Activated B cell treated with CpG ODN at 0.5 μM for 24 hours (primary cell): Measurements from ENCODE around the gene KLHDC3. TPM values are rescaled to one million over a fixed set of nuclear protein-coding genes. Genes with fewer than 3 reads are reported as not detected.
A peak's percentile ranks its signal among the peaks of the same experiment; 100 is the strongest.

Experiments used
- ATAC-seq: fragments of 200-7000 bp; cut with Tn5 transposase; one replicate; pipeline ENCODE4 v1.10.0; 2021; ENCODE audit warnings: low read depth, mild to moderate bottlenecking, moderate library complexity
- CTCF ChIA-PET: fragments of 350-600 bp; sonication (Branson Sonifier 250); formaldehyde crosslinking; loops from one replicate; lab custom pipeline; 2021; ENCODE audit warnings: antibody characterized with exemption; lab: Charles Lee
- POLR2A ChIA-PET: fragments of 350-600 bp; sonication (Branson Sonifier 250); formaldehyde crosslinking; loops from one replicate; lab custom pipeline; 2021; ENCODE audit warnings: antibody characterized with exemption; lab: Charles Lee
- DNase-seq: peaks from one replicate; pipeline ENCODE4 v3.0.0; 2022
- H3K27ac Mint-ChIP-seq: one replicate; pipeline ENCODE4 v1.8.0; 2020; ENCODE audit warnings: mixed read lengths
- H3K27me3 Mint-ChIP-seq: one replicate; pipeline ENCODE4 v1.8.0; 2021; ENCODE audit warnings: mixed read lengths
- H3K36me3 Mint-ChIP-seq: one replicate; pipeline ENCODE4 v1.8.0; 2021; ENCODE audit warnings: low read depth, mixed read lengths
- H3K4me1 Mint-ChIP-seq: one replicate; pipeline ENCODE4 v1.8.0; 2021; ENCODE audit warnings: mixed read lengths
- H3K4me3 Mint-ChIP-seq: one replicate; pipeline ENCODE4 v1.8.0; 2020; ENCODE audit warnings: mild to moderate bottlenecking, mixed read lengths
- H3K9me3 Mint-ChIP-seq: one replicate; pipeline ENCODE4 v1.8.0; 2020; ENCODE audit warnings: mixed read lengths
- intact Hi-C: fragments of 100-400 bp; cut with micrococcal nuclease; formaldehyde crosslinking; loops from one replicate; pipeline ENCODE4 v1.15.1; 2024
- total RNA-seq: library from RNA; stranded (reverse); gene quantifications from 2 replicates; pipeline ENCODE4 v1.2.3, GENCODE V29; 2022
- TF ChIP-seq, protein P1 (sequence below): fragments of 200-600 bp; IDR thresholded peaks from one replicate; pipeline ENCODE4 v1.8.0; 2022; ENCODE audit warnings: antibody characterized with exemption, mild to moderate bottlenecking

KLHDC3 gene
- total RNA-seq, 1 donor from 2014 or later, result 36.7 TPM

DNA sequence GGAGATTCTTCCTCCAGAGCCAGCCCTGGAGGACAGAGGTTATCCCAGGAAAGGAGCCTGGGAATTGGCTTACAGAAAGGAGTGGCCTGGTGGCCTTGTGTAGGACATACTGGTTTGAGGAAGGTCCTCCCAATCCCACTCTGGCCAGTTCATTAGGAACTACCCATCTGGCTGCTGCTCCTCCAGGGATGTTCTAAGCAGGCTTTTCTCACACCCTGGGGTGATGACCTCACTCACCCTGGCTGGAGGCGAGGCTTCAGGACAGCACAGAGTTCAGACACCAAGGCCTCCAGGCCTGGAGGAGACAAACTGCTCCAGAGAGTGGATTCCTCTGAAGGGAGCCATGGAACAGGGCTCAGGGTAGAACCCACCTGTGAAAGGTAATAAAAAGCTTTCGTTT, 44.6 kb upstream of the KLHDC3 start:
- Mint-ChIP-seq H3K4me1 (peaks cover 7% of the 10 kb centered on the region), H3K4me3 (no peak overlapping the region), H3K9me3 (no peaks in the 10 kb centered on the region), H3K27ac (no peak overlapping the region), H3K27me3 (no peaks in the 10 kb centered on the region), H3K36me3 (peaks cover 29% of the 10 kb centered on the region)
- ATAC-seq (no peak), DNase-seq (no peak)
- ChIA-PET POLR2A (interaction anchor here (2.0 to 2.7 kb wide), 2 partner anchors 10 to 40 kb away, joined by 6 to 7 read pairs; partner anchors contain the start of genes CNPY3 and PEX6), CTCF (no interaction called here)
- TF ChIP-seq, protein P1, sequence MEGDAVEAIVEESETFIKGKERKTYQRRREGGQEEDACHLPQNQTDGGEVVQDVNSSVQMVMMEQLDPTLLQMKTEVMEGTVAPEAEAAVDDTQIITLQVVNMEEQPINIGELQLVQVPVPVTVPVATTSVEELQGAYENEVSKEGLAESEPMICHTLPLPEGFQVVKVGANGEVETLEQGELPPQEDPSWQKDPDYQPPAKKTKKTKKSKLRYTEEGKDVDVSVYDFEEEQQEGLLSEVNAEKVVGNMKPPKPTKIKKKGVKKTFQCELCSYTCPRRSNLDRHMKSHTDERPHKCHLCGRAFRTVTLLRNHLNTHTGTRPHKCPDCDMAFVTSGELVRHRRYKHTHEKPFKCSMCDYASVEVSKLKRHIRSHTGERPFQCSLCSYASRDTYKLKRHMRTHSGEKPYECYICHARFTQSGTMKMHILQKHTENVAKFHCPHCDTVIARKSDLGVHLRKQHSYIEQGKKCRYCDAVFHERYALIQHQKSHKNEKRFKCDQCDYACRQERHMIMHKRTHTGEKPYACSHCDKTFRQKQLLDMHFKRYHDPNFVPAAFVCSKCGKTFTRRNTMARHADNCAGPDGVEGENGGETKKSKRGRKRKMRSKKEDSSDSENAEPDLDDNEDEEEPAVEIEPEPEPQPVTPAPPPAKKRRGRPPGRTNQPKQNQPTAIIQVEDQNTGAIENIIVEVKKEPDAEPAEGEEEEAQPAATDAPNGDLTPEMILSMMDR, result no peak
- intact Hi-C loops, result no loop called here

DNA sequence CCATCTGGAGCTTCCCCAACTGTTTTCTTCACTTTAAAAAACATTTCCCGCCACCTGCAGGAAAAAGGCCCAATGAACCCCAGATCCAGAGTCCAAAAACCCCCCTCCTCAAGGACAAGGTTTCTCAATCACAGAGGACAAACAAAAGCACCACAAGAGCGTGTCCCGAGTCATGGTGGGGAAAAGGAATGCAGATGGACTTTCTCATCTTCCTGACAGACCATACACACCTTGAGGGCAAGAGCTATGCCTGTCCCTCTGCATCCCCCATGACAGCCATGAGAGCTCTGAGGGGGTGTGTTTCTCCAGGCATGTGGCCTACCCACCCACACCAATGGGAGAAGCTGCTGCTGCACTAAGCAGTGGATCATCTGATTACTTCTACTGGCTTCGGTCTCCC, 44.1 kb upstream of the KLHDC3 start:
- Mint-ChIP-seq H3K27ac (no peak overlapping the region), H3K27me3 (no peaks in the 10 kb centered on the region), H3K9me3 (no peaks in the 10 kb centered on the region), H3K4me3 (no peak overlapping the region), H3K4me1 (peaks cover 7% of the 10 kb centered on the region), H3K36me3 (peaks cover 24% of the 10 kb centered on the region)
- POLR2A ChIA-PET, result interaction anchor here (2.0 to 2.7 kb wide), 2 partner anchors 9 to 41 kb away, joined by 6 to 7 read pairs; partner anchors contain the start of genes CNPY3 and PEX6
- CTCF ChIA-PET, result no interaction called here
- intact Hi-C loops, result no loop called here
- ATAC-seq (no peak), DNase-seq (no peak)
- TF ChIP-seq, protein P1, result no peak

DNA sequence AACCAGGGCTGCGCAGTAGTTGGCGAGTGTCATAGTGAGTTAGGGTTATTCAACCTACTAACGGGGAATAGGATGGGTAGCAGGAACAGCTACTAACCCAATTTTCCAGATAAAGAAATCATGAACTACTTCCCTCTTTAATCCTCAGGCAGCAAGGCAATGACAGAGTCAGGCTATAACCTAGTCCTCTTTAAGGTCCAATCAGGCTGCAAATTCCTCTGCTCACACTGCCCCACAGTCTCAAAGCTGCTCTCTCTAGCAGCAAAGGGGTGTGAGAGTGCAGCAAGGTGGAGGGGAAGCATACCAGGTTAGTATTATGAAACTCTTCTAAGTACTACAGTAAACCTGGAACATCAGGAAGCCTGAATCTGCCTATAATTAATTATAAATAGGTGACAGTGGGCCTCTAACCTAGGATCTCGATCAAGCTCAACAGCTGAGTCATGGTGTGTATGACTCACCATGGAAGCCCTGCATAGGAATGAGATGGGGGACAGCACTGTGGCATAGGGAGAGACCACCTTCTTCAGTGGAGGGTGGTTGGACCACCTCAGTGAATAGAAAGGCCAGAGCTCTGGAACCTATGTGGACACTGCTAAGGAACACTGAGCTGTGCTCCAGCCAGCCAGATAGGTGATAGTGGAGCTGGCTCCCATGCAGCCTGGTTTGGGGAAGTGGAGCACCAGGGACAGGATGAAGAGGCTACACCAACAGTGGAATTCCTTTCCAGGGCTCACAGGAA, 43.0 kb upstream of the KLHDC3 start:
- H3K27me3 Mint-ChIP-seq, result no peaks in the 10 kb centered on the region
- no peak overlapping the region for H3K27ac Mint-ChIP-seq
- POLR2A ChIA-PET, result interaction anchor here (0.6 to 2.7 kb wide), 5 partner anchors 8 to 42 kb away, joined by 4 to 7 read pairs (median 4); partner anchors contain the start of genes CNPY3, PEX6 and PPP2R5D
- ATAC-seq, result peak; percentile 42
- no peak for DNase-seq
- CTCF ChIA-PET, result no interaction called here
- H3K4me3 Mint-ChIP-seq, result no peak overlapping the region
- H3K9me3 Mint-ChIP-seq, result no peaks in the 10 kb centered on the region
- intact Hi-C loops, result no loop called here
- H3K36me3 Mint-ChIP-seq, result peaks cover 17% of the 10 kb centered on the region
- TF ChIP-seq, protein P1, result no peak
- H3K4me1 Mint-ChIP-seq, result peaks cover 7% of the 10 kb centered on the region

DNA sequence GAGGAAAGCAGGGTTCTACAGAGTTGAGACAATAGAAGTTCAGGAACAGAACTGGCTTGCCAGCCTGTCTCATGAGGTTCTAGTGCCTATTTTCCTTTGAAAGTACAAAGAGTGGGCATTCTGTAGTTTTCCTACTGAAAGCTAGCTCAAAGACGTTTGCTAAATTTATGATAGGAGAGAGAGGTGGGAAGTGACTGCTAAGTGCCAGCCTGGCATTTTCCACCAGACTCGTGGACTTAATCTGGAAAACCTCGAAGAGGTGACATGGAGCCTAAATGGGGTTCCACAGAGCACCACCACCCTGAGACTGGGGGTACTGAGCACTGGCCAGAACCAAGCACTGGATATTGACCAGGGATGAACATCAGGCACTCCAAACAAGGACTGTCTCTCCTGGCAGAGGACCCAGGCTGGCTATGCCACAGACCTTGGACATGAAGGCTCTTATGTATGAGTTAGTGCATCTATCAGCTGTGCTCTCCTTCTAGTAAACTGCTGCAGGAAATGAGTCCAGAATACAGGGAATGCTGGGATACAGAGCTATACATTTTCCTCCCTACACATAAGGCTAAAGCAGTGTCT, 42.2 kb upstream of the KLHDC3 start:
- POLR2A ChIA-PET, result interaction anchor here (0.6 to 2.7 kb wide), 4 partner anchors 7 to 42 kb away, joined by 4 to 7 read pairs (median 4); partner anchors contain the start of genes PEX6 and PPP2R5D
- ATAC-seq (no peak), DNase-seq (no peak)
- H3K36me3 Mint-ChIP-seq, result peaks cover 15% of the 10 kb centered on the region
- intact Hi-C loops, result no loop called here
- H3K27ac Mint-ChIP-seq, result no peak overlapping the region
- TF ChIP-seq, protein P1, result no peak
- no peaks in the 10 kb centered on the region for H3K27me3 Mint-ChIP-seq
- H3K4me1 Mint-ChIP-seq, result peaks cover 11% of the 10 kb centered on the region
- no peaks in the 10 kb centered on the region for H3K9me3 Mint-ChIP-seq
- H3K4me3 Mint-ChIP-seq, result no peak overlapping the region
- CTCF ChIA-PET, result no interaction called here

DNA sequence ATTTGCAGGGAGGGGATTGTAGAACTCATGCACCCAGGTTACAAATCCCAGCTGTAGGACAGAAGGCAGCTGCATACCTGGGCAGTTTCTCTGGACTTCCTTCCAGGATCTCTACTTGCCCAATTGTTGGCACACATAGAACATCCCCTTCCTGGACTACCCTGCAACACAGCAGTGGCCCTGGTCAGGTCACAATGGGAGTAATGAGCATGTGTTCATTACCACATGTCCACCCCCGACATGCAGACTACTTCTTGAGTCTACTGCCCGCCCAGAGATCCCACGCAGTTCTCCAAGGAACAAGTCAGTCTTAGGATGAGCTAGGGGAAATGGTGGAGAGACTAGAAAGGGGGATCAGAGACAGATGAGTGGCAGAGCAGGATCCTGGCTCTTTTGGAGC, 40.1 kb upstream of the KLHDC3 start:
- DNase-seq (no peak), ATAC-seq (no peak)
- intact Hi-C loops, result no loop called here
- Mint-ChIP-seq H3K9me3 (no peaks in the 10 kb centered on the region), H3K36me3 (peaks cover 13% of the 10 kb centered on the region), H3K4me1 (peaks cover 23% of the 10 kb centered on the region), H3K27ac (no peak overlapping the region), H3K4me3 (no peak overlapping the region), H3K27me3 (no peaks in the 10 kb centered on the region)
- TF ChIP-seq, protein P1, result no peak
- ChIA-PET POLR2A (interaction anchor here (0.5 to 1.2 kb wide), 4 partner anchors 42 to 631 kb away, joined by 3 to 10 read pairs (median 5); partner anchors contain the start of gene CNPY3), CTCF (no interaction called here)
